ENCODE data around the gene OVCA2. TPM values are rescaled to one million over a fixed set of nuclear protein-coding genes. Genes with fewer than 3 reads are reported as not detected.

OVCA2 gene
- polyA plus RNA-seq, 1 of the 3 experiments (the other 2 are of a cell fraction): 59.2 TPM

- TF ChIP-seq CTCF (IDR thresholded peaks at IDR 0.05): no peak
- no peak for TF ChIP-seq FOSL2 (IDR thresholded peaks at IDR 0.05; ENCODE audit: borderline replicate concordance, low read depth)
- no peak for TF ChIP-seq RFX5 (IDR thresholded peaks at IDR 0.05; ENCODE audit: low read length)
- no peak for TF ChIP-seq TEAD4 (IDR thresholded peaks at IDR 0.05; ENCODE audit: borderline replicate concordance, insufficient read depth)
These were observed 22.9 kb upstream of the OVCA2 start (continued) for GRCh38 chr17:2018716-2019510.

- ChIA-PET CTCF (interaction anchor here (0.6 to 3.1 kb wide), 9 partner anchors 8 to 229 kb away, joined by 3 to 16 read pairs (median 4); partner anchors contain the start of gene DPH1), POLR2A (no interaction called here)
- no peak for TF ChIP-seq TEAD4 (IDR thresholded peaks at IDR 0.05; ENCODE audit: borderline replicate concordance, insufficient read depth)
- TF ChIP-seq SIN3A (IDR thresholded peaks at IDR 0.05; ENCODE audit: borderline replicate concordance, low read depth, low read length): no peak
- TF ChIP-seq CTCF (IDR thresholded peaks at IDR 0.05): no peak
- no peak for TF ChIP-seq IRF3 (IDR thresholded peaks at IDR 0.05; ENCODE audit: low read depth, low read length)
- TF ChIP-seq CHD2 (IDR thresholded peaks at IDR 0.05; ENCODE audit: low read length, partially characterized antibody): no peak
- Histone ChIP-seq H3K27me3 (ENCODE audit: insufficient read depth) (peaks cover 36% of the 10 kb centered on the region), H3K27ac (ENCODE audit: low read depth in 2 of 2, low read length in 1 of 2) (no peak overlapping the region), H3K4me2 (no peak overlapping the region), H3F3A (replicated peaks; ENCODE audit: insufficient read depth) (no peaks in the 10 kb centered on the region), H3K36me3 (replicated peaks in 1 of 2; ENCODE audit: control insufficient read depth in 1 of 2, insufficient read depth in 2 of 2, low read length in 1 of 2) (no peaks in the 10 kb centered on the region), H3K9ac (no peak overlapping the region), H4K20me1 (ENCODE audit: insufficient read depth) (no peaks in the 10 kb centered on the region), H3K4me1 (ENCODE audit: control insufficient read depth in 1 of 2, insufficient read depth in 2 of 2, low read depth in 1 of 2, low read length in 1 of 2) (peaks cover 0 to 1% of the 10 kb centered on the region in 2 experiments; a peak in 1 of 4 replicates), H3K9me2 (no peaks in the 10 kb centered on the region), H3K4me3 (ENCODE audit: low read depth in 2 of 2, low read length in 1 of 2) (no peak overlapping the region), H3K9me3 (no peaks in the 10 kb centered on the region), H2AFZ (ENCODE audit: low read depth) (no peak overlapping the region), H3K79me2 (ENCODE audit: insufficient read depth) (no peaks in the 10 kb centered on the region)
- 61% methylated on average over 8 of the region's 8 CpGs for WGBS (ENCODE audit: low lambda C conversion rate)
- DNase-seq: no peak
These were observed 22.1 kb upstream of the OVCA2 start for GRCh38 chr17:2019723-2020122.

Data from SK-N-SH (cell line).